NB4 (cell line): ENCODE results near the gene CIDEC.

Experiments used
- DNase-seq: peaks from one replicate; pipeline ENCODE4 v3.0.0; 2010; ENCODE audit warnings: low read depth
- H3K4me3 ChIP-seq: one replicate; pipeline ENCODE4 v1.5.1; 2011; ENCODE audit warnings: mild to moderate bottlenecking, low read depth, low read length, moderate library complexity
- MAX ChIP-seq: IDR thresholded peaks from 2 replicates; pipeline ENCODE4 v1.6.1; 2011; ENCODE audit warnings: low read depth, low read length
- MYC ChIP-seq: IDR thresholded peaks from 2 replicates; pipeline ENCODE4 v1.6.1; 2011; ENCODE audit warnings: low read depth, low read length
- POLR2A ChIP-seq: IDR thresholded peaks from 2 replicates; pipeline ENCODE4 v1.6.1; 2011; ENCODE audit warnings: mild to moderate bottlenecking; ENCODE audit not compliant: insufficient read length; ENCODE audit errors: extremely low read depth
- TF ChIP-seq, protein P1 (sequence below): IDR thresholded peaks from one replicate; pipeline ENCODE4 v1.5.1; 2012; ENCODE audit warnings: low read depth, low read length

CIDEC gene

GRCh38 chr3:9889405-9889804 is 9.4 kb upstream of the CIDEC start:
- no peak overlapping the region for H3K4me3 ChIP-seq
- DNase-seq = no peak
- TF ChIP-seq MYC (no peak), MAX (no peak), POLR2A (no peak)
- TF ChIP-seq, protein P1, sequence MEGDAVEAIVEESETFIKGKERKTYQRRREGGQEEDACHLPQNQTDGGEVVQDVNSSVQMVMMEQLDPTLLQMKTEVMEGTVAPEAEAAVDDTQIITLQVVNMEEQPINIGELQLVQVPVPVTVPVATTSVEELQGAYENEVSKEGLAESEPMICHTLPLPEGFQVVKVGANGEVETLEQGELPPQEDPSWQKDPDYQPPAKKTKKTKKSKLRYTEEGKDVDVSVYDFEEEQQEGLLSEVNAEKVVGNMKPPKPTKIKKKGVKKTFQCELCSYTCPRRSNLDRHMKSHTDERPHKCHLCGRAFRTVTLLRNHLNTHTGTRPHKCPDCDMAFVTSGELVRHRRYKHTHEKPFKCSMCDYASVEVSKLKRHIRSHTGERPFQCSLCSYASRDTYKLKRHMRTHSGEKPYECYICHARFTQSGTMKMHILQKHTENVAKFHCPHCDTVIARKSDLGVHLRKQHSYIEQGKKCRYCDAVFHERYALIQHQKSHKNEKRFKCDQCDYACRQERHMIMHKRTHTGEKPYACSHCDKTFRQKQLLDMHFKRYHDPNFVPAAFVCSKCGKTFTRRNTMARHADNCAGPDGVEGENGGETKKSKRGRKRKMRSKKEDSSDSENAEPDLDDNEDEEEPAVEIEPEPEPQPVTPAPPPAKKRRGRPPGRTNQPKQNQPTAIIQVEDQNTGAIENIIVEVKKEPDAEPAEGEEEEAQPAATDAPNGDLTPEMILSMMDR = no peak

GRCh38 chr3:9888540-9888939 is 8.5 kb upstream of the CIDEC start:
- no peak overlapping the region for H3K4me3 ChIP-seq
- TF ChIP-seq, protein P1 = no peak
- TF ChIP-seq MYC = no peak
- TF ChIP-seq POLR2A = no peak
- TF ChIP-seq MAX = no peak
- DNase-seq = no peak

DNA sequence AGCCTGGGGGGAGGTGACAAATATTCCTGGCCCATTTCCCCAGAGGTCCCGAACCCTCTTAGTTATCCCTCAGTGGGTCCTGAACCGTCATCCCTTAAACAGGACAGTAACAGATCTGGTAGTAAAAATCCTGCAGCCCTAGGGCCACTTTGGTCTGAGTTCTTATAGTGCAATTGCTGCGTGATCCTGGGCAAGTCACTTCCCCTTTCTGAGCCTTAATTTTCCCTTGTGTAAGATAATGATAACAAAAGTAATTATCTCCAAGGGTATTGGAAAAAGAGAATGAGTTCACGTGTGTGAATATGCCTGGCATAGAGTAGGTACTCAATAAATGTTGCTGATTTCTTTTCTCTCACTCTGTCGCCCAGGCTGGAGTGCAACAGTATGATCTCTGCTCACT is 7.4 kb upstream of the CIDEC start:
- TF ChIP-seq MYC = no peak
- no peak for TF ChIP-seq MAX
- TF ChIP-seq POLR2A = no peak
- TF ChIP-seq, protein P1 = no peak
- no peak overlapping the region for H3K4me3 ChIP-seq
- DNase-seq = no peak

GRCh38 chr3:9886328-9886727 is 6.3 kb upstream of the CIDEC start:
- TF ChIP-seq MYC (no peak), POLR2A (no peak), MAX (no peak)
- TF ChIP-seq, protein P1 = no peak
- no peak overlapping the region for H3K4me3 ChIP-seq
- DNase-seq = no peak

- no peak for DNase-seq
- no peak for TF ChIP-seq POLR2A
- TF ChIP-seq MYC = no peak
- no peak for TF ChIP-seq MAX
- TF ChIP-seq, protein P1 = no peak
Observed at GRCh38 chr3:9884555-9885165, 4.6 kb upstream of the CIDEC start.

More at GRCh38 chr3:9884555-9885165, 4.6 kb upstream of the CIDEC start:
- H3K4me3 ChIP-seq = no peak overlapping the region
